KOPT-K1 (cell line): ENCODE data around the gene ANKRD28.
A peak's percentile ranks its signal among the peaks of the same experiment; 100 is the strongest.
"Not testable (repeated sequence)": the region's sequence is repeated elsewhere in the genome, so short reads cannot be mapped to it uniquely, and the experiment has no call there.

Experiments
- H3K27ac ChIP-seq: fragments of 200-600 bp; sonication (generic); 2 replicates; pipeline ENCODE4 v1.5.1; 2016; ENCODE audit warnings: antibody characterized with exemption, mild to moderate bottlenecking, low read depth, low read length; ENCODE audit not compliant: poor library complexity, severe bottlenecking
- H3K36me3 ChIP-seq: fragments of 200-600 bp; sonication (generic); 2 replicates; pipeline ENCODE4 v1.5.1; 2017; ENCODE audit warnings: antibody characterized with exemption, mild to moderate bottlenecking, low read length, moderate library complexity; ENCODE audit not compliant: insufficient read depth
- H3K9me3 ChIP-seq: fragments of 200-600 bp; sonication (generic); 2 replicates; pipeline ENCODE4 v1.5.1; 2017; ENCODE audit warnings: antibody characterized with exemption, low read length, mild to moderate bottlenecking; ENCODE audit not compliant: insufficient read depth, poor library complexity, severe bottlenecking

The ANKRD28 gene

GRCh38 chr3:15795651-15796308 lies 2.0 kb downstream of the ANKRD28 start:
- peaks cover 30% of the 10 kb centered on the region for H3K36me3 ChIP-seq
- peak overlapping the region; percentile 100 for H3K27ac ChIP-seq
- H3K9me3 ChIP-seq: peaks cover 8% of the 10 kb centered on the region

GRCh38 chr3:15794842-15795650 lies 2.7 kb downstream of the ANKRD28 start:
- peak overlapping the region; percentile 100 for H3K27ac ChIP-seq
- H3K36me3 ChIP-seq: peaks cover 38% of the 10 kb centered on the region
- H3K9me3 ChIP-seq: peaks cover 8% of the 10 kb centered on the region

GRCh38 chr3:15794303-15794771 lies 3.4 kb downstream of the ANKRD28 start:
- Histone ChIP-seq H3K9me3 (peaks cover 8% of the 10 kb centered on the region), H3K36me3 (peaks cover 43% of the 10 kb centered on the region)

GRCh38 chr3:15791525-15791924 lies 6.3 kb downstream of the ANKRD28 start:
- peaks cover 67% of the 10 kb centered on the region for H3K36me3 ChIP-seq
- H3K27ac ChIP-seq: peak overlapping the region; percentile 8
- H3K9me3 ChIP-seq: peaks cover 8% of the 10 kb centered on the region

More at GRCh38 chr3:15794303-15794771, 3.4 kb downstream of the ANKRD28 start:
- peak overlapping the region; percentile 100 for H3K27ac ChIP-seq

- peaks cover 8% of the 10 kb centered on the region for H3K9me3 ChIP-seq
- H3K27ac ChIP-seq: no peak overlapping the region
- H3K36me3 ChIP-seq: peaks cover 92% of the 10 kb centered on the region
Observed at GRCh38 chr3:15787941-15788340, 9.8 kb downstream of the ANKRD28 start.

GRCh38 chr3:15787526-15787925 lies 10.3 kb downstream of the ANKRD28 start:
- Histone ChIP-seq H3K36me3 (peaks cover 92% of the 10 kb centered on the region), H3K9me3 (peaks cover 8% of the 10 kb centered on the region), H3K27ac (no peak overlapping the region)

GRCh38 chr3:15783361-15783969 lies 14.3 kb downstream of the ANKRD28 start:
- Histone ChIP-seq H3K27ac (no peak overlapping the region), H3K36me3 (peaks cover 92% of the 10 kb centered on the region), H3K9me3 (no peaks in the 10 kb centered on the region)

- Histone ChIP-seq H3K9me3 (no peaks in the 10 kb centered on the region), H3K27ac (no peak overlapping the region), H3K36me3 (peaks cover 93% of the 10 kb centered on the region)
Observed at GRCh38 chr3:15782429-15782828, 15.3 kb downstream of the ANKRD28 start.

- Histone ChIP-seq H3K27ac (no peak overlapping the region), H3K9me3 (no peaks in the 10 kb centered on the region), H3K36me3 (peaks cover 90% of the 10 kb centered on the region)
Observed at GRCh38 chr3:15781637-15782402, 16.0 kb downstream of the ANKRD28 start.

GRCh38 chr3:15781131-15781530 lies 16.6 kb downstream of the ANKRD28 start:
- peaks cover 90% of the 10 kb centered on the region for H3K36me3 ChIP-seq
- H3K27ac ChIP-seq: no peak overlapping the region
- no peaks in the 10 kb centered on the region for H3K9me3 ChIP-seq

GRCh38 chr3:15779111-15779510 lies 18.7 kb downstream of the ANKRD28 start:
- H3K36me3 ChIP-seq: peaks cover 76% of the 10 kb centered on the region
- no peaks in the 10 kb centered on the region for H3K9me3 ChIP-seq

GRCh38 chr3:15778332-15778858 lies 19.4 kb downstream of the ANKRD28 start:
- H3K9me3 ChIP-seq: no peaks in the 10 kb centered on the region
- H3K36me3 ChIP-seq: peaks cover 76% of the 10 kb centered on the region
- no peak overlapping the region for H3K27ac ChIP-seq

More at GRCh38 chr3:15779111-15779510, 18.7 kb downstream of the ANKRD28 start:
- H3K27ac ChIP-seq: no peak overlapping the region

GRCh38 chr3:15774931-15775560 lies 22.7 kb downstream of the ANKRD28 start:
- not testable (repeated sequence) for H3K9me3 ChIP-seq, H3K27ac ChIP-seq
- peaks cover 69% of the 10 kb centered on the region for H3K36me3 ChIP-seq

GRCh38 chr3:15771444-15771843 lies 26.3 kb downstream of the ANKRD28 start:
- peaks cover 67% of the 10 kb centered on the region for H3K36me3 ChIP-seq
- no peak overlapping the region for H3K27ac ChIP-seq
- no peaks in the 10 kb centered on the region for H3K9me3 ChIP-seq
